SU-DHL-6 (cell line): ENCODE data around the gene WIPI1.

Source experiments
- H2AFZ ChIP-seq: fragments of 200-600 bp; sonication (generic); 2 replicates; pipeline ENCODE4 v1.6.1; 2014; ENCODE audit warnings: low read depth, mild to moderate bottlenecking, moderate library complexity, mixed read lengths, antibody characterized with exemption, low read length; ENCODE audit not compliant: severe bottlenecking
- H3F3A ChIP-seq: fragments of 200-600 bp; shearing (Covaris generic); 2 replicates; pipeline ENCODE4 v1.6.0; 2016; ENCODE audit warnings: antibody characterized with exemption, mild to moderate bottlenecking; ENCODE audit not compliant: insufficient read depth
- H3K27ac ChIP-seq: fragments of 200-600 bp; sonication (generic); 2 replicates; pipeline ENCODE4 v1.5.1; 2016; ENCODE audit warnings: low read depth, mild to moderate bottlenecking, low read length, moderate library complexity, mixed read lengths
- H3K27me3 ChIP-seq: fragments of 200-600 bp; sonication (generic), shearing (Covaris generic); 2 replicates; pipeline ENCODE4 v1.6.0; 2014; ENCODE audit warnings: mild to moderate bottlenecking, low read length
- H3K36me3 ChIP-seq: fragments of 200-600 bp; sonication (generic); 2 replicates; pipeline ENCODE4 v1.6.1; 2014; ENCODE audit warnings: mild to moderate bottlenecking, low read length, mixed read lengths
- H3K4me2 ChIP-seq: fragments of 300-600, 200-600 bp; shearing (Covaris generic), sonication (generic); 2 replicates; pipeline ENCODE4 v1.6.0; 2014; ENCODE audit warnings: low read length, low read depth, mild to moderate bottlenecking; ENCODE audit not compliant: poor library complexity, severe bottlenecking
- H3K4me3 ChIP-seq: fragments of 200-600 bp; sonication (generic); 2 replicates; pipeline ENCODE4 v1.5.1; 2014; ENCODE audit warnings: antibody characterized with exemption, low read length, mild to moderate bottlenecking, mixed read lengths; ENCODE audit not compliant: insufficient read depth, poor library complexity, severe bottlenecking
- H3K79me2 ChIP-seq: fragments of 200-600 bp; sonication (generic); 2 replicates; pipeline ENCODE4 v1.6.1; 2014; ENCODE audit warnings: mild to moderate bottlenecking, low read length, moderate library complexity; ENCODE audit not compliant: insufficient read depth
- H3K9ac ChIP-seq: fragments of 200-600 bp; sonication (generic); 2 replicates; pipeline ENCODE4 v1.7.0; 2014; ENCODE audit warnings: mild to moderate bottlenecking, low read length
- H3K9me2 ChIP-seq: fragments of 200-600 bp; sonication (generic); replicated peaks from 2 replicates; pipeline ENCODE4 v1.6.1; 2014; ENCODE audit warnings: low read length; ENCODE audit not compliant: insufficient read depth
- H3K9me3 ChIP-seq: fragments of 200-600 bp; sonication (generic); 2 replicates; pipeline ENCODE4 v1.6.1; 2014; ENCODE audit warnings: low read length, mixed read lengths; ENCODE audit not compliant: insufficient read depth
- H4K20me1 ChIP-seq: fragments of 200-600 bp; sonication (generic); 2 replicates; pipeline ENCODE4 v1.6.1; 2014; ENCODE audit warnings: low read depth, mild to moderate bottlenecking, antibody characterized with exemption, low read length, moderate library complexity, mixed read lengths
- CTCF ChIP-seq: fragments of 200-600 bp; sonication (generic); IDR thresholded peaks from one replicate; pipeline ENCODE4 v1.5.1; 2017; ENCODE audit warnings: antibody characterized with exemption, mild to moderate bottlenecking, low read length, moderate library complexity; ENCODE audit not compliant: insufficient read depth, poor library complexity, severe bottlenecking
- EZH2phosphoT487 ChIP-seq: fragments of 200-600 bp; sonication (generic), shearing (Covaris generic); conservative IDR thresholded peaks from 2 replicates; pipeline ENCODE4 v1.6.1; 2018; ENCODE audit warnings: mild to moderate bottlenecking, antibody characterized with exemption, low read length, moderate library complexity, mixed read lengths

Gene WIPI1

GRCh38 chr17:68383443-68384321, 73.6 kb downstream of the WIPI1 start:
- Histone ChIP-seq H4K20me1 (no peaks in the 10 kb centered on the region), H3K4me3 (no peak overlapping the region), H3K27me3 (no peaks in the 10 kb centered on the region), H3K4me2 (no peak overlapping the region), H3K27ac (no peak overlapping the region), H3F3A (no peaks in the 10 kb centered on the region), H3K79me2 (no peaks in the 10 kb centered on the region), H3K9me2 (no peaks in the 10 kb centered on the region), H3K36me3 (no peaks in the 10 kb centered on the region), H3K9me3 (no peaks in the 10 kb centered on the region), H2AFZ (no peak overlapping the region), H3K9ac (no peak overlapping the region)
- TF ChIP-seq CTCF (no peak), EZH2phosphoT487 (no peak)

- Histone ChIP-seq H3K36me3 (no peaks in the 10 kb centered on the region), H3K9ac (no peak overlapping the region), H3K4me2 (no peak overlapping the region), H3K9me3 (no peaks in the 10 kb centered on the region), H3K79me2 (no peaks in the 10 kb centered on the region), H2AFZ (no peak overlapping the region), H3K4me3 (no peak overlapping the region), H3K9me2 (no peaks in the 10 kb centered on the region), H4K20me1 (no peaks in the 10 kb centered on the region), H3F3A (no peaks in the 10 kb centered on the region), H3K27me3 (no peaks in the 10 kb centered on the region), H3K27ac (no peak overlapping the region)
- no peak for TF ChIP-seq EZH2phosphoT487
- TF ChIP-seq CTCF, result no peak
Measured at GRCh38 chr17:68383120-68383442, 74.2 kb downstream of the WIPI1 start.

- H3K27me3 ChIP-seq, result no peaks in the 10 kb centered on the region
- H4K20me1 ChIP-seq, result no peaks in the 10 kb centered on the region
- no peaks in the 10 kb centered on the region for H3K9me2 ChIP-seq
- no peaks in the 10 kb centered on the region for H3K9me3 ChIP-seq
- H3K79me2 ChIP-seq, result no peaks in the 10 kb centered on the region
- TF ChIP-seq CTCF (no peak), EZH2phosphoT487 (no peak)
- H3K36me3 ChIP-seq, result no peaks in the 10 kb centered on the region
- H3K27ac ChIP-seq, result no peak overlapping the region
- H3K4me2 ChIP-seq, result no peak overlapping the region
- H3F3A ChIP-seq, result no peaks in the 10 kb centered on the region
- H3K4me3 ChIP-seq, result no peak overlapping the region
- H3K9ac ChIP-seq, result no peak overlapping the region
- H2AFZ ChIP-seq, result no peak overlapping the region
Measured at GRCh38 chr17:68382582-68383085, 74.7 kb downstream of the WIPI1 start.
